HG03342 (cell line): ENCODE measurements around the gene UBQLN2.
A peak's percentile ranks its signal among the peaks of the same experiment; 100 is the strongest.
"Not testable (repeated sequence)": the region's sequence is repeated elsewhere in the genome, so short reads cannot be mapped to it uniquely, and the experiment has no call there.

Source experiments
- ATAC-seq: cut with Tn5 transposase; IDR thresholded peaks from one replicate; pipeline ENCODE4 v1.9.1; 2021; ENCODE audit warnings: mild to moderate bottlenecking, moderate library complexity; ENCODE audit not compliant: unreplicated experiment

UBQLN2 gene

GRCh38 chrX:56563231-56564161 is at the start of gene UBQLN2:
UBQLN2 (plus strand) TSS chrX:56563627; CDS start chrX:56563874, 247 bp downstream.
- ATAC-seq: peak; percentile 69

GRCh38 chrX:56519642-56520041 is 43.8 kb upstream of the UBQLN2 start:
- ATAC-seq: no peak

GRCh38 chrX:56529482-56530007 is 33.9 kb upstream of the UBQLN2 start:
- ATAC-seq: not testable (repeated sequence)

- no peak for ATAC-seq
Observed at GRCh38 chrX:56530011-56530410, 33.4 kb upstream of the UBQLN2 start.

GRCh38 chrX:56550667-56551066 is 12.8 kb upstream of the UBQLN2 start:
- no peak for ATAC-seq

GRCh38 chrX:56554870-56555269 is 8.6 kb upstream of the UBQLN2 start:
- ATAC-seq: no peak

- no peak for ATAC-seq
Observed at GRCh38 chrX:56557376-56557929, 6.0 kb upstream of the UBQLN2 start.

GRCh38 chrX:56564164-56564885 is 898 bp downstream of the UBQLN2 start:
- ATAC-seq: peak; percentile 4

GRCh38 chrX:56564921-56565840 is 1.8 kb downstream of the UBQLN2 start:
- ATAC-seq: no peak

GRCh38 chrX:56569378-56570057 is 6.1 kb downstream of the UBQLN2 start:
- no peak for ATAC-seq

- no peak for ATAC-seq
Observed at GRCh38 chrX:56572975-56573374, 9.5 kb downstream of the UBQLN2 start.

GRCh38 chrX:56574861-56575260 is 11.4 kb downstream of the UBQLN2 start:
- no peak for ATAC-seq

GRCh38 chrX:56576721-56577120 is 13.3 kb downstream of the UBQLN2 start:
- ATAC-seq: no peak

GRCh38 chrX:56588397-56589188 is 25.2 kb downstream of the UBQLN2 start:
- ATAC-seq: no peak

- ATAC-seq: not testable (repeated sequence)
Observed at GRCh38 chrX:56591830-56592229, 28.4 kb downstream of the UBQLN2 start.

GRCh38 chrX:56600141-56600540 is 36.7 kb downstream of the UBQLN2 start:
- ATAC-seq: no peak

GRCh38 chrX:56600987-56601386 is 37.6 kb downstream of the UBQLN2 start:
- no peak for ATAC-seq

- no peak for ATAC-seq
Observed at GRCh38 chrX:56615282-56615681, 51.9 kb downstream of the UBQLN2 start.
